Measurements from ENCODE around the gene NYAP2. TPM values are rescaled to one million over a fixed set of nuclear protein-coding genes. Genes with fewer than 3 reads are reported as not detected.

NYAP2 gene
- total RNA-seq, 1 donor from 2014 or later: not detected

DNA sequence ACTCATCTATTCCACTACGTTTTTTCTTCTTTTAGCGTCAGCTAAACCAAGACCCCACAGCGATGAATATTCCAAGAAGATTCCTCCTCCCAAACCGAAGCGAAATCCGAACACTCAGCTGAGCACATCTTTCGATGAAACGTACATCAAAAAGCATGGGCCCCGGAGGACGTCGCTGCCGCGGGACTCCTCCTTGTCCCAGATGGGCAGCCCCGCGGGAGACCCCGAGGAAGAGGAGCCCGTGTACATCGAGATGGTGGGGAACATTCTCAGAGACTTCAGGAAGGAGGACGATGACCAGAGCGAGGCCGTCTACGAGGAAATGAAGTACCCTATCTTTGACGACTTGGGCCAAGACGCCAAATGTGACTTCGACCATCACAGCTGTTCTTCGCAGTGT is 182.4 kb downstream of the NYAP2 start:
- H3K4me3 ChIP-seq (ENCODE audit: low read depth, low read length): no peak overlapping the region
- no peak for DNase-seq (ENCODE audit: low read depth)
- H3K27me3 ChIP-seq (ENCODE audit: control insufficient read depth, insufficient read depth, low read length): no peaks in the 10 kb centered on the region
- no peaks in the 10 kb centered on the region for H3K36me3 ChIP-seq (ENCODE audit: control insufficient read depth, insufficient read depth, low read length)
- TF ChIP-seq, protein P1, sequence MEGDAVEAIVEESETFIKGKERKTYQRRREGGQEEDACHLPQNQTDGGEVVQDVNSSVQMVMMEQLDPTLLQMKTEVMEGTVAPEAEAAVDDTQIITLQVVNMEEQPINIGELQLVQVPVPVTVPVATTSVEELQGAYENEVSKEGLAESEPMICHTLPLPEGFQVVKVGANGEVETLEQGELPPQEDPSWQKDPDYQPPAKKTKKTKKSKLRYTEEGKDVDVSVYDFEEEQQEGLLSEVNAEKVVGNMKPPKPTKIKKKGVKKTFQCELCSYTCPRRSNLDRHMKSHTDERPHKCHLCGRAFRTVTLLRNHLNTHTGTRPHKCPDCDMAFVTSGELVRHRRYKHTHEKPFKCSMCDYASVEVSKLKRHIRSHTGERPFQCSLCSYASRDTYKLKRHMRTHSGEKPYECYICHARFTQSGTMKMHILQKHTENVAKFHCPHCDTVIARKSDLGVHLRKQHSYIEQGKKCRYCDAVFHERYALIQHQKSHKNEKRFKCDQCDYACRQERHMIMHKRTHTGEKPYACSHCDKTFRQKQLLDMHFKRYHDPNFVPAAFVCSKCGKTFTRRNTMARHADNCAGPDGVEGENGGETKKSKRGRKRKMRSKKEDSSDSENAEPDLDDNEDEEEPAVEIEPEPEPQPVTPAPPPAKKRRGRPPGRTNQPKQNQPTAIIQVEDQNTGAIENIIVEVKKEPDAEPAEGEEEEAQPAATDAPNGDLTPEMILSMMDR (IDR thresholded peaks at IDR 0.05; ENCODE audit: insufficient read depth, low read length, poor library complexity, severe bottlenecking): no peak

GRCh38 chr2:225582355-225583116 is 183.0 kb downstream of the NYAP2 start:
- Histone ChIP-seq H3K36me3 (ENCODE audit: control insufficient read depth, insufficient read depth, low read length) (no peaks in the 10 kb centered on the region), H3K4me3 (ENCODE audit: low read depth, low read length) (no peak overlapping the region), H3K27me3 (ENCODE audit: control insufficient read depth, insufficient read depth, low read length) (no peaks in the 10 kb centered on the region)
- TF ChIP-seq, protein P1 (IDR thresholded peaks at IDR 0.05; ENCODE audit: insufficient read depth, low read length, poor library complexity, severe bottlenecking): no peak
- DNase-seq (ENCODE audit: low read depth): no peak

- TF ChIP-seq, protein P1 (IDR thresholded peaks at IDR 0.05; ENCODE audit: insufficient read depth, low read length, poor library complexity, severe bottlenecking): no peak
Measured at GRCh38 chr2:225584796-225585195, 185.3 kb downstream of the NYAP2 start.

GRCh38 chr2:225590932-225591331 is 191.4 kb downstream of the NYAP2 start:
- TF ChIP-seq, protein P1 (IDR thresholded peaks at IDR 0.05; ENCODE audit: insufficient read depth, low read length, poor library complexity, severe bottlenecking): no peak

More at GRCh38 chr2:225584796-225585195, 185.3 kb downstream of the NYAP2 start:
- DNase-seq (ENCODE audit: low read depth): no peak
- H3K4me3 ChIP-seq (ENCODE audit: low read depth, low read length): no peak overlapping the region
- H3K27me3 ChIP-seq (ENCODE audit: control insufficient read depth, insufficient read depth, low read length): no peaks in the 10 kb centered on the region
- H3K36me3 ChIP-seq (ENCODE audit: control insufficient read depth, insufficient read depth, low read length): no peaks in the 10 kb centered on the region

GRCh38 chr2:225597911-225598310 is 198.4 kb downstream of the NYAP2 start:
- no peaks in the 10 kb centered on the region for H3K36me3 ChIP-seq (ENCODE audit: control insufficient read depth, insufficient read depth, low read length)
- no peak overlapping the region for H3K4me3 ChIP-seq (ENCODE audit: low read depth, low read length)
- TF ChIP-seq, protein P1 (IDR thresholded peaks at IDR 0.05; ENCODE audit: insufficient read depth, low read length, poor library complexity, severe bottlenecking): no peak
- H3K27me3 ChIP-seq (ENCODE audit: control insufficient read depth, insufficient read depth, low read length): no peaks in the 10 kb centered on the region
- DNase-seq (ENCODE audit: low read depth): no peak

More at GRCh38 chr2:225590932-225591331, 191.4 kb downstream of the NYAP2 start:
- Histone ChIP-seq H3K36me3 (ENCODE audit: control insufficient read depth, insufficient read depth, low read length) (no peaks in the 10 kb centered on the region), H3K27me3 (ENCODE audit: control insufficient read depth, insufficient read depth, low read length) (no peaks in the 10 kb centered on the region), H3K4me3 (ENCODE audit: low read depth, low read length) (no peak overlapping the region)
- DNase-seq (ENCODE audit: low read depth): no peak

DNA sequence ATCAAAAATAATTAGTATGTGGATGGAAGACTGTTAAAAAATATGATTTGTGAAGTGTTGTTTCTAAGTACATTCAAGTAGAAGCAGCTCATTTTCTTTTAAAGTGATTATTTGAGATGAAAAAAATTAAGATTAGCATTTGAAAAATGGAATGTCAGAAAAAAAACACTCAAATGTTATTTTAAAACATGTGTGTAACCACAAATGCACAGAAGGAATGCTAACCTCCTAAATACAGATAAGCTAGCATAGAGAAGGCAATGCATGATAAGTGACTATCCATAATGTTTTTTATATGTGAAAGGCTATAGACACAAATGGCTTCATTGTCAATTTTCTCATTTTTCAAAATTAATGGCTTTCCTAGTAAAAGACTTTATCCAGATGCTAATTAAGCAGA is 198.9 kb downstream of the NYAP2 start:
- no peak for DNase-seq (ENCODE audit: low read depth)
- no peaks in the 10 kb centered on the region for H3K27me3 ChIP-seq (ENCODE audit: control insufficient read depth, insufficient read depth, low read length)
- H3K4me3 ChIP-seq (ENCODE audit: low read depth, low read length): no peak overlapping the region
- H3K36me3 ChIP-seq (ENCODE audit: control insufficient read depth, insufficient read depth, low read length): no peaks in the 10 kb centered on the region
- TF ChIP-seq, protein P1 (IDR thresholded peaks at IDR 0.05; ENCODE audit: insufficient read depth, low read length, poor library complexity, severe bottlenecking): no peak
